GM18858 (cell line): ENCODE measurements around the gene SP140.
A peak's percentile ranks its signal among the peaks of the same experiment; 100 is the strongest.
"Not testable (repeated sequence)": the region's sequence is repeated elsewhere in the genome, so short reads cannot be mapped to it uniquely, and the experiment has no call there.

Experiments
- ATAC-seq: cut with Tn5 transposase; IDR thresholded peaks from one replicate; pipeline ENCODE4 v1.9.1; 2021; ENCODE audit not compliant: unreplicated experiment

SP140 gene

GRCh38 chr2:230225486-230225885 is at the start of gene SP140:
TSS of gene SP140 (plus strand) at chr2:230225736. CDS start at chr2:230225845, 109 bp downstream.
- ATAC-seq: peak; percentile 67

GRCh38 chr2:230176996-230177395 is 48.5 kb upstream of the SP140 start:
- no peak for ATAC-seq

DNA sequence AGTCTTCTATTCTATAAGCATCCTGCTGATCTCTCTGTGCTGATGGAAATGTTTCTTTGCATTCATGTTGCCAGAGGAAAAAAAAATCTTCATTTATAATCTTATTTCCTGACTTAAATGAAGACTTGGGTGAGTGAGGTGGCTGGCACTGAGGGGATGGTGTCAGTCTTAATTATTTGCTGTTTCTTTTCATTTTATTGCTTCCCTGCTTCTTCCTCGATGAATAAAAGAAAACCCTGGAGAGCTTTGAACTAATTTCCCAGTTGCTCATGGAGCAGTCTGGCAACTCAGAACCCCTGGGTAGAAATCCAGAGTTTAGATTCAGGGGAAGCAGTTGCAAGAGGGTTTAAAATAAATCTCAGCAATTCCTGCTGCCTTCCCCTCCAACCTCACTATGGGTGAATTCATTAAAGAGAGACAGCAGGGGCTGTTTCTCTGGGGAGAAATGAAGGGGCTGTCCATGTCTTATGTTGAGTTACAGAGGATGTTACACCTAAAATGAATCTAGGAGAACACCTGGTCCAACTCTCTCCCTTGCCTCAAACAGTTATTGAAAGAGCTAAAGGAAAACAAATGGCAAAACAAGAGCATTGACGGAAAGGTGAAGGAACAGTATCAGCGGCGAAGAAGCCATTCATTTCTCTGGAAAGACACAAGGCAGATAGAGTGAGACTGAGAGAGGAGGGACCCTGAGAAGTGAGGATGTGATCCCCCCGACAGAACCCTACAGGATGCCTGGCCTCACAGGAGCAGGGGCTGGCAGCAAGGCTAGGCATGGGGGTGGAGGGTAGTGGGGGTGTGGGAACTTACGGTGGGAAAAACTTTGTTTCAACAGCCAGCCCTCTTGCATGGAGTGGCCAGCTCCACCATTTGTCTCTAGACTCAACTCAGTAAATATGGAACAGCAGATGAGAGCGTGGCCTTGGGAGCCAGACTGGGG is 46.7 kb upstream of the SP140 start:
- no peak for ATAC-seq

- ATAC-seq: no peak
These were observed 45.6 kb upstream of the SP140 start for GRCh38 chr2:230179907-230180306.

DNA sequence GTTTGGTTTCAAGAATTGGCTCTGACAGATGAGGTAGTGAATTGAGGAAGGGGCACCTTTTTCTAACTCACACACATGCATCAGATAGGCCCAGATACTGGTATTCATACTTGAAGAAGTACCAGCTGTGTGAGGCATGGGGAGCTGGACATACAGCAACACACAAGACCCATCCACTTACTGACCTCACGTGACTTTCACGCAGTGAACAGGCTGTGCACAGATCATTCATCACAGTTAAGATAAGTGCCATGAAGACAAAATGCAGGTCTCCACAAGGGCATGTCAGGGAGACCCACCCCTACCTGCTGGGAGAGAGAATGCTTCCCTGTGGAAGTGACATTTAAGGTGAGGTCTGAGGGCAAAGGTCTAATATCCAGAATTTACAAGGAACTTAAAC is 44.3 kb upstream of the SP140 start:
- no peak for ATAC-seq

DNA sequence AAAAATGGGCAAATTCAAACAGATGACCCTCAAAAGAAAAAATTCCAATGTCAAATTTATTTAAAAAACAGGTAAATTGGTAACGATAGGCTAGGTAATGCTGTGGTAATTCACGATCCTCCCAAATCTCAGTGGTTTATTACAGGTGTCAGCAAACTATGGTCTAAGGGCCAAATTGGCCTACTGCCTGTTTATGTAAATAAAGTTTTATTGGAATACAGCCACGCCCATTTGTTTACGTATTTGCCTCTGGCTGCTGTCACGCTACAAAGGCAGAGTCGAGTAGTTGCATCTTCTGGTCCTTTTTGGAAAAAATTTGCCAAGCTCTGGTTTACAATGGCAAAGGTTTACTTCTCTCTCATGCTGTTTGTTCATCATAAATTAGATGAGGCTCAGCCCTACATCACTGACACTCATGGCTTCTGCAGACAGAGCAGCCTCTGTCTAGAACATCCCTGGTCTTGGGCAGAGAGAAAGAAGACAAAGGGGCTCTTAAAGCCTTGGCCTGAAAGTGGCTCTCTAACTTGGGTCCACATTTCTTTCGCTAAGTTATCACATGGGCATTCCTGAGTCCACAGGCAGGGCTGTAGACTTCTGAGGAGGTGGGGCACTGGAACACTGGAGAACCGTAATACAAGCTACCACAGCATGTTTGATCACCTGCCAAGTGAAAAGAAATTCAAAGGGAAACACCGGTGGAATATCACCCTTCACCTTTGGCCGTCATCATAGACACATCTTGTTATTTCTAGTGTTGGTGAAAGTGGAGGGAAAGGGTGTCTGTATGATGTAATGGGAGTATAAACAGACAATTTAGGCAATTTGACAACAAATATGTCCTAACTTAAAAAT is 40.6 kb upstream of the SP140 start:
- ATAC-seq: no peak

GRCh38 chr2:230202430-230203109 is 23.0 kb upstream of the SP140 start:
- peak; percentile 43 for ATAC-seq

DNA sequence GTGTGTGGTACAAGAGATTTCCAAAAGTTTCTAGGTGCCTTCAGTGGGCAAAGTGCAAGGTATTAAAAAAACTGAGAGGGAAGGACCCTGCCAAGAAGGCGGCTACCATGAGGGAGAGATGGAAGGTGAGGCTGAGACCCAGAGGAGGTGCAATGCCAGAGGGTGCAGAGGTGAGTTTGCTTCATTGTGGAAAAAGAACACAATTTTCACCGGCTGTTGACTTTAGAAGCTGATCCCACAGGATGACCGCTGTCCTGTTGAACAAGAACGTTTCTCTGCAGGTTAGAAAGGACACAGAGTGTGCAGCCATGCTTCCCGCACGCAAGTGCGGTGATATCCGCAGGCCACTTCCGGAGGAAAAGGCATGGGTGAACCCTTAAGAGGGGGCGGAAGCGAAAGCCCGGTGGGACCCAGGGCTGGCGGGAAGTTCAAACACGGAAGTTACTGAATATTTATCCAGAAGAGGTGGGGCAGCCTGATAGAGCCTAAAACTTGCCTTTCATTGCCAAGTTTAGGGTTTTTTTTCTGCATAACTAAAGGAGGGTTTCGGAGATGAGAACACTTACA is 22.3 kb upstream of the SP140 start:
- peak; percentile 23 for ATAC-seq

GRCh38 chr2:230205034-230205433 is 20.5 kb upstream of the SP140 start:
- ATAC-seq: peak; percentile 39

DNA sequence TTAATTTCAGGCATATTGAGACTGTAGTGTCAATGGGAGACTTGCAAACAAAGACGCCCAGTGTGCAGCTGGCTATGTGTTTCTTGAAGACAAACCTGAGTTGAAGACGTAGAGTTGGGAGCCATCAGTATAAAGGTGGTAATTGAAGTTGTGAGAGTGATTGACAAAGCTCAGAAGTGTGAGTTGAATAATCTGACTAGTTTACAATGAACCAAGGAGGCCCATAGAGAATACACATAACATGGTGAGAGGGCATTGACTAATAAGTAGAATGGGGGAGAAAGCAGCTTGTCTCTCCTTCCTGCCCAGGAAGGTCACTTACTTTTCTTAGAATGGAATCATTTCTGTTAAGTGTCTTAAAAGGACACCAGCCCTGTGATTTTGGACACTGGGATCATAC is 19.8 kb upstream of the SP140 start:
- no peak for ATAC-seq

GRCh38 chr2:230208576-230208975 is 17.0 kb upstream of the SP140 start:
- no peak for ATAC-seq

DNA sequence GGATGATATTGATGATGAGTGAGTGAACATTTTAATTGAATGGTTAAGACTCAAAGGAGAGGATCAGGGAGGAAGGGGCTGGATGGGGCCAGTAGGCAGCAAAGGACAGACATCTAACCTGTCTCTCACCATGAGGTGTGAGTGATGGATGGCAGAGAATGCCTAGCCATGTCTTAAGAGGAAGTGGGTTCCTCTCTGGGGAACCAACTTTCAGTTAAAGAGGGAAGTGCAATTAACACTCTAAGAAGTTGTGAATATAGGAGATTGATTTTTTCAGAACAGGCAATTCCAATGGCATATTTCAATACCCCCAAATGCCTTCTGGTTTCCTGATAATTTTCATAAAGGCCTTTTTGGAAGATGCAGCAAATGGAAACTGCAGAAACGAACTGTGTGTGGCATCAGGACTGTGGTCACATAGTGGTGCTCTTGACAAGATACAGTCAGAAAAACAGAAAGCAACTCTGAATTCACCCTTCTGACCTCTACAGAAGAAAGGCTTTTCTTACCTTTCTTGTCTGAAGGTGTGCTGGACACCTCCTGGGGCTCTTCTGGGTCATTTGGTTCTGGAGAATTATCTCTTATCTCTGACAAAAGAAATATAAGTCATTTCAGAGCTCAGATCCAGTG is 16.0 kb upstream of the SP140 start:
- ATAC-seq: peak; percentile 43

- ATAC-seq: no peak
These were observed 9.0 kb upstream of the SP140 start for GRCh38 chr2:230216489-230216888.

- peak; percentile 30 for ATAC-seq
These were observed 8.1 kb upstream of the SP140 start for GRCh38 chr2:230217424-230217823.

GRCh38 chr2:230218421-230218820 is 7.1 kb upstream of the SP140 start:
- no peak for ATAC-seq

- peak; percentile 68 for ATAC-seq
These were observed 5.9 kb upstream of the SP140 start, which contains the start of gene SP110 for GRCh38 chr2:230219419-230220331. TSS of gene SP110 (minus strand) at chr2:230219984. CDS start at chr2:230216927, 3,057 bp downstream.

DNA sequence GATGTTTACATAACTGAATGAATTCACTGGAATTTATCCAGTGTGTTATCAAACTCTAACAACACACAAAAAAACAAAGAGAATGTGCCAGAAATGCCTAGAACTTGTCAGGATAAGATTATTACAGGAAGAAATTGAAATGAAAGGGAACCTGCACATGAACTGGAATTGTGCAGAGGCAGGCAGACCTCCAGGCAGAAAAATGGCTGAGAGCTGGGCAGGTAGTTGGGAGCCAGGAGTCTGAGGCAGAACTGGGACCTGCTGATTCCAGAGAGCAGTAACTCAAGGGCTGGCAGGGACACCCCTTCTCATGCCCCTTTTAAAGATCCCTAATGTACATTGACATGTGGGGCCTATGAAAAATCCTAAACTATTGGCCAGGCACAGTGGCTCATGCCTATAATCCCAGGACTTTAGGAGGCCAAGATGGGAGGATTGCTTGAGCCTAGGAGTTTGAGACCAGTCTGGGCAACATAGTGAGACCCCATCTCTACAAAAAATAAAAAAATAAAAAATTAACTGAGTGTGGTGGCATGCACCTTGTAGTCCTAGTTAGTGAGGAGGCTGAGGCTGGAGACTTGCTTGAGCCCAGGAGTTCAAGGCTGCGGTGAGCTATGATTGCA is 5.1 kb upstream of the SP140 start:
- no peak for ATAC-seq

DNA sequence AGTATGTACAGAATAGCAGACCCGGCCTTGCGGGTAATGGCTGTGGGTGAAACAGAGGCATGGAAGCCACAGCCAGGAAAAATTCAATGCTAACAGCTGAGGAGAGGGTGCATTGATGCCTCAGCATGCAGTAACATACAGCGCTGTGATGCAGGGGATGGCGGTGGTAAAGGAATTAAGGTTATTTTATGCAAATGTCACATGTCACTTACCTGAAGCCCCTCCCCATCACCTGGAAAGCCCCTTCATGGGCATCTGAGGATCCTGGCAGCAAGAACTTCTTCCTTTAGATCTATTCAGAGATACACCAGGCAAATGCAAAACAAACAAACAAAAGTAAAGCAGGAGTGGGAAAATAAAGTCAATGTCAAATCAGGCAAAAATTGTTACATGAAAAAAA is 4.0 kb upstream of the SP140 start:
- no peak for ATAC-seq

GRCh38 chr2:230222829-230223228 is 2.7 kb upstream of the SP140 start:
- ATAC-seq: not testable (repeated sequence)
